OCI-LY3 (cell line): Measurements from ENCODE around the gene EIF1.

Experiments used
- CTCF ChIP-seq: fragments of 200-600, 300-600 bp; sonication (generic); IDR thresholded peaks from 2 replicates; pipeline ENCODE4 v1.5.1; 2014; ENCODE audit warnings: antibody characterized with exemption, low read length, low read depth
- EZH2phosphoT487 ChIP-seq: fragments of 200-600 bp; shearing (Covaris generic); IDR thresholded peaks from 2 replicates; pipeline ENCODE4 v1.6.1; 2018; ENCODE audit warnings: antibody characterized with exemption, mixed run types, low read depth

GRCh38 chr17:41705271-41705991 lies 16.7 kb downstream of the EIF1 start:
- TF ChIP-seq CTCF (no peak), EZH2phosphoT487 (no peak)
